HG03378 (cell line): ENCODE data around the gene ICAM1.

Source experiments
- ATAC-seq: cut with Tn5 transposase; IDR thresholded peaks from one replicate; pipeline ENCODE4 v1.9.1; 2021; ENCODE audit warnings: mild to moderate bottlenecking, moderate library complexity; ENCODE audit not compliant: unreplicated experiment

Gene ICAM1

DNA sequence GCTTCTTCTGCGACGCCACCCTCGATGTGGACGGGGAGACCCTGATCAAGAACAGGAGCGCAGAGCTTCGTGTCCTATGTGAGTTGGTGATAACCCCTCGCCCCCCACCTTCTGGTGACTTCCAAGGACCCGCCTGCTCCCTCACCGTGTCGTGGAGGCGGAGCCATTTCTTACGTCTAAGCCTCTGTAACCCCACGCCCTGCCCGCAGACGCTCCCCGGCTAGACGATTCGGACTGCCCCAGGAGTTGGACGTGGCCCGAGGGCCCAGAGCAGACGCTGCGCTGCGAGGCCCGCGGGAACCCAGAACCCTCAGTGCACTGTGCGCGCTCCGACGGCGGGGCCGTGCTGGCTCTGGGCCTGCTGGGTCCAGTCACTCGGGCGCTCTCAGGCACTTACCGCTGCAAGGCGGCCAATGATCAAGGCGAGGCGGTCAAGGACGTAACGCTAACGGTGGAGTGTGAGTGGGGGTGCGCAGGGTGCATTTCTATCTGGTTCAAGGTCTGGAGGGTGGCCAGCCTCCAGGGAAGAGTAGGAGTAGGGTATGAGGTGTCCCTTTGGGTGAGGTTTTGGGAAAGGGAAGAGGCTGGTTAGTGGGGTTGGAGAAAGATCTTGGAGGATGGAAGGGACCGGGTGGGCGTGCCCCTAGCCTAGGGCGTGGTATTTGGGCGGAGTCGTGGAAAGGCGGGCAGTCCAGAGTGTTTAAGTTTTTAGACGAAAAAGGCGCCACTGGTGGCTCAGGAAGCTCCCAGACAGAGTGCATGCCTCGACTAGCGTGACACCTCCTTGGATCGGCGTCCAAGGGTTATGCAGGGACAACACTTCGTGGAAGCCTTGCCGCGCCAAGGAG lies 22.1 kb downstream of the ICAM1 start:
- ATAC-seq = no peak

- ATAC-seq = no peak
Observed at GRCh38 chr19:10293637-10294367, 22.9 kb downstream of the ICAM1 start.

GRCh38 chr19:10294368-10294697 lies 23.4 kb downstream of the ICAM1 start:
- ATAC-seq = no peak

DNA sequence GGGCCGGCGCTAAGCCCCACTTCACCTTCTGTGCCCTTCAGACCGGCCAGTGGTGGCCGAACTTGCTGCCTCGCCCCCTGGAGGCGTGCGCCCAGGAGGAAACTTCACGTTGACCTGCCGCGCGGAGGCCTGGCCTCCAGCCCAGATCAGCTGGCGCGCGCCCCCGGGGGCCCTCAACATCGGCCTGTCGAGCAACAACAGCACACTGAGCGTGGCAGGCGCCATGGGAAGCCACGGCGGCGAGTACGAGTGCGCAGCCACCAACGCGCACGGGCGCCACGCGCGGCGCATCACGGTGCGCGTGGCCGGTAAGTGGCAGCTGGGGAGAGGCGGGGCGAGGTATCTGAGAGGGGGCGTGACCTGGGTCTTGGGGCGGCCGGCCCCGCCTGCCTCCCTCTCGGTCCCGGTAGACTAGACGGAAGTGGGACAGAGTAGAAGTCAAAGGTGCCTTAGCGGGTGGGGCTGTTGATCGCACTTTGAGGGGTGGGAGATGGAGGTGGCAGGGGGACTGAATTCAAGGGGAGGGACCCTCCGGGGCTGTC lies 24.5 kb downstream of the ICAM1 start:
- ATAC-seq = no peak

DNA sequence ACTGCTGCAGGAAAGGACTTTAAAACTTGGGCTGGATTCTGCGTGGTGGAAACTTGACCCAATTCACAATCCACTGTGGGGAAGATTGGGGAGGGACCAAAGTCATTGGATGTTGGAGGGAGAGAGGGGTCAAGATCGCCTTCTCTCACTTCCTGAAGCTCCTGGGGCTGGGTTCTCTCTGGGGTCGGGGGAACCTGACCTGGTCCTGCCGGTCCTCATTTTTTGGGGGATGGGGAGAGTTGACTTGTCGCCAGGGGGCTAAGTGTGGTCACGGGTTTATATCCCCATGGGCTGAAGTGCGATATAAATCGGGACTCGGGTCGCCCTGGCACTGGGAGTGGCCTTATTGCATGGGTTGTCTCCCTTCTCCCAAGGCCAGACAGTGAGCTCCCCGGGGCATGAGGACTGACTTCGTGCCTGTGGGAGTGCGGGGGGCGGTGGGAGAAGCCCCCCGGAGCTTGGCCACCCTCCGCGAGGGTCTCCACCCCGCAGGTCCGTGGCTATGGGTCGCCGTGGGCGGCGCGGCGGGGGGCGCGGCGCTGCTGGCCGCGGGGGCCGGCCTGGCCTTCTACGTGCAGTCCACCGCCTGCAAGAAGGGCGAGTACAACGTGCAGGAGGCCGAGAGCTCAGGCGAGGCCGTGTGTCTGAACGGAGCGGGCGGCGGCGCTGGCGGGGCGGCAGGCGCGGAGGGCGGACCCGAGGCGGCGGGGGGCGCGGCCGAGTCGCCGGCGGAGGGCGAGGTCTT lies 25.1 kb downstream of the ICAM1 start:
- ATAC-seq = no peak

DNA sequence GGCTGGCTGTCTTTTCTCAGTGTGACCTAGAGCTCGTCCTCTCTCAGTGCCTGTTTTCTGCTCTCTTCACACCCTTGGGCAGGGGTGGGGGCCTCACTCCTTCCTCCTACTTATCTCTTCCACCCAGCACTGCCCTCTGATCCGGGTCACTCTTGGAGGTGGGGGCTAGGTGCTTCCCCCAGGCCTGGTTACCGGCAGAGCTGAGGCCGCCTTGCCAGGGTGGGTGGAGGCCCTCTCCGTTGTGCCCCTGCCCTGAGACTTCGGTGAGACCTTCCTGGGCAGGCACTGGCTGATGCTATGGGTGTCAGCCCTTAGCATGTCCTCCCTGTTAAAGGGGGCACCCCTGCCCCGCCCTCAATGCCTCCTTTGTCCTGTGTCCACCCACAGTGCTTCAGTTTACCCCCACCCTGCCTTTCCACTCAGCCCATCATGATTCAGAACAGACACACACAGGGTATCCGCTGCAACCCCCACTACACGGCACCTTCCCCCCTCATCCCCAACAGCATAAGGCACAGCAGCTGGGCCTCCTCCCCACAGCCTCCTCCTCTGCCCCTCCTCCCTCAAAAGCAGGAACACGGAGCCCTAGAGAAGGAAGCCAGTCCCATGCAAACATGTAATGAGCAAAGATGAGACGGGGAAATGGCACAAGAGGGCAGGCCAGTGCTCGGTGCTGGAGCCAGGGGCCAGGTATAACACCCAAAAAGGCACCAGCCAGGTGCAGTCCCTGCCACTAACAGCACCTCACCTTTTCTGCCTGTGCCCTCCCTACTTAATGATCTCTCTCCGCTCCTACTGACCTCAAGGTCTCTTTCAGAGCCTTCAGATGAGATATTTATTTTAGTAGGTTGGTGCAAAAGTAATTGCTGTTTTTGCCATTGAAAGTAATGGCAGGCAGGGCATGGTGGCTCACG lies 28.9 kb downstream of the ICAM1 start:
- ATAC-seq = no peak

DNA sequence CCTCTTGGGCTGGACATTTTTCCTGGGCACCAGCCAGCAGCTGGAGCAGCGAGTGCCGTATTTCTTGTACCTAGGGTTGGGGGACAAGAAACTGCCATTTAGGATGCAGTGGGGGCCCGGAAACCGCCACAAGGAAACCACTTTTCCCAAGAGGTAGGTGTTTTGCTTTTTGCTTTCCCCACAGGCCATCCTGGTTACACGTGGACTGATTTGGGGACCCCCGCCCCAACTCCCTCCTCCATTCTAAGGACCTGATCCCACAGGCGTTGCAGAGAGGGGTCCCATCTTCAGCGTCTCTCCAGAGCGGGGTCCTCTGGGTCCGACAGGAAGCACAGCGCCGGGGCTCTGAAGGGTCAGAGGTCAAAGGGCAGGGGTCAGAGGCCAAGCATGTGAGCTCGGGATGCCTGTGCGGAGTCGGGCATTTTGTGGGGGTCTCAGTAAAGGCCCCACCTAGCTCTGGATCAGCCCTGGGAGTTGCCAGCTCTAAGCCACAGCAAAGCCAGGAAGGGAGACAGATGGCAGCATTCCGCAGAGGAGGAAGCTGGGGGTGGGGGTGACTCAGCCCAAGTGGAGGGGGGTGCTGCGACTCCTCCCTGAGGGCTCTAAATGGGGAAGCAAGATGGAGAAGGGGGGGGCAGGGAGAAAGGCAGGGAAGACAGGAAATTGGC lies 34.4 kb downstream of the ICAM1 start:
- no peak for ATAC-seq

- no peak for ATAC-seq
Observed at GRCh38 chr19:10306327-10306726, 35.4 kb downstream of the ICAM1 start.

DNA sequence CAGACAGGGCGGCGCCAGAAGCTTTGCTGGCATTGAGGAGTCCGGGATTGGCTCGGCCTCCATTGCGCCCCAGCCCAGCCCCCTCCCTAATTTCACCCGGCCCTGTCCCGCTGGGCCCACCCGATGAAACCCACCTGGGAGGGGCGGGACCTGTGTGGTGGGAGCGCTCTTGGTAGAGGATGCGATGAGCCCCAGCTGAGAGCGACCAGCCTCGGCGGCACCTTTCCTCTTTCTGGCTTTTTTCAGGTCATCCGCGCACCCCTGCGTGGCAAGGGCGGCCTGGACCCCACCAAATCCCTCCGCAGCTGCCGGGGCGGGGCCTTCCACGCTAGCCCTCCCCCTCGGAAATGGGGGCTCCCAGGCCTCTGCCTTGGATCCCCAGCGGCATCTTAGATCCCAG lies 38.5 kb downstream of the ICAM1 start, which contains the start of gene ZGLP1:
ZGLP1 (minus strand) TSS at position 393 of the 400 bp plus-strand sequence.
- no peak for ATAC-seq

GRCh38 chr19:10315335-10316214 lies 44.7 kb downstream of the ICAM1 start, which contains the start of gene FDX2:
Gene FDX2, minus strand, starts transcription at chr19:10316015. Its CDS starts 19 bp downstream, at chr19:10315996.
- no peak for ATAC-seq

DNA sequence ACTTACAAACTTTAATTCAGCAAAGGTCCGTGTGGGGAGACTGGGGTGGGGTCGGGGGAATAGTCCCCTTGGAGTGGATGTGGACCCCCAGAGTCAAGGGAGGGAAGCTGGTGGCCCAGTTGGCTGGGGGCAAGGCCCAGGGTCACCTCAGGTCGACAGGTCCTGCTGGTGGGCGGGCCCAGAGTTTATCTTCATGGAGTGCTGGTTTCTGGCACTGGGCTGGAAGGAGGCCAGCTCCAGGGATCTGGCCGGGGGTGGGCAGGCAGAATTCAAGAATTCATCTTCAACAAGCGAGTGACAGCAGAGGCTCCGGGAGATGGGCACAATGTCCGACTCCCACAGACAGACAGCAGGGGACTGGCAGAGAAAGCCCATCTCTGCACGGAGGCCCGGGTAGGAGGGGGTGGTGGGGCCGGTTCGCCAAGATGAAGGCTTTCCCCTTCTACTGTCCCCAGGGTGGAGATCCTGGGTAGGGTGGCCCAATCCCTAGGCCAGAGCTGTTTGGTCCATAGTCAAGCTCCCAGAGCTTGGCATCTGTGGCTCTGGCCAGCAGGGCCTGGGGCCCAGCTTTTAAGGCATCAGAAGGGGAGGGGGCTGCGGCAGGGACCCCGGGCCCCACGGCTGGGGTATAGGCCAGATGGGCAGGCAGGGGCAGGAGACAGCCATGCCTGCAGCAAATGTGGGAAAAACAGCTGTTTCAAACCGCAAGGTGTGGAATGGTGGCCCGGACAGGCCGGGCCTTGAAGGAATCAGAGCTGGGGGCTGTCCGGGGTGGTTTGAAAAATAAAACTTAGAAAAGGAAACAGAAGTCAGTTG lies 45.5 kb downstream of the ICAM1 start:
- ATAC-seq = no peak

DNA sequence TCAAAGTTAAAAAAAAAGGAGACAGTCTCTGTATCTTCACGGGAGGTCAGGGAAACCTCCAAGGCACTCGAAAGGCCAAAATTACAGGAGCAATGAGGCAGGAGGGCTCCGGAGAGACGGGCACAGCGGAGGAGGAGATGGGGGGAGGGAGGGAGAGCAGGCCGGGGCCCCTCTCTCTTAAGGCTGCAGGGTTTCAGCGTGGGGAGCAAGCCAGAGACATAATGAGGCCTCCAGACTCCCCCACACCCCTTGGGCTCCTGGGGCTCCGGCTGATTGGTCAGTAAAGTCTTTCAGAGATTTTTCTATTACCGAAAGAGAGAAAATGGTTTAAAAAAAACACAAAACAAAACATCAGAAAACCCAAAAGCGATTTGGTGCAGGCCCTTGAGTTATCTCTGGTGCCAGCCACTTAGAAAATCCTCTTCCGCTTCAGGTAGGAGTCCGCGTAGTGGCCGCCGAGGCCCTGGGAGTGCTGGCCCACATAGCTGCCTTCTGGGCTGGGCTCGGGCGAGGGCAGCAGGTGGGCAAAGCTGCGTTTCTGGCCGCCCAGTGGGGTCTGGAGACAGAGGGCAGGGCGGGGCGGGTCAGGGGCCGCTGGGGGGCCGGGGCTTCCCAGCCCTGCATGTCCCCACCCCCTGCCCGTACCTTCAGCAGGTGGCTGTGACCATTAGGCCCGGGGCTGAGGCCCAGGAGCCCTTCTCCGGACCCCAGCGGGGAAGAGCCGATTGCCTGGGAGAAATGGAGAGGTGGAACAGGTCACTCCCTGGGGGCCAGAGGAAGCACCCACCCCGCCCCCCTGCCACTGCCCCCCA lies 46.3 kb downstream of the ICAM1 start:
- no peak for ATAC-seq

GRCh38 chr19:10317857-10318462 lies 47.0 kb downstream of the ICAM1 start:
- no peak for ATAC-seq

DNA sequence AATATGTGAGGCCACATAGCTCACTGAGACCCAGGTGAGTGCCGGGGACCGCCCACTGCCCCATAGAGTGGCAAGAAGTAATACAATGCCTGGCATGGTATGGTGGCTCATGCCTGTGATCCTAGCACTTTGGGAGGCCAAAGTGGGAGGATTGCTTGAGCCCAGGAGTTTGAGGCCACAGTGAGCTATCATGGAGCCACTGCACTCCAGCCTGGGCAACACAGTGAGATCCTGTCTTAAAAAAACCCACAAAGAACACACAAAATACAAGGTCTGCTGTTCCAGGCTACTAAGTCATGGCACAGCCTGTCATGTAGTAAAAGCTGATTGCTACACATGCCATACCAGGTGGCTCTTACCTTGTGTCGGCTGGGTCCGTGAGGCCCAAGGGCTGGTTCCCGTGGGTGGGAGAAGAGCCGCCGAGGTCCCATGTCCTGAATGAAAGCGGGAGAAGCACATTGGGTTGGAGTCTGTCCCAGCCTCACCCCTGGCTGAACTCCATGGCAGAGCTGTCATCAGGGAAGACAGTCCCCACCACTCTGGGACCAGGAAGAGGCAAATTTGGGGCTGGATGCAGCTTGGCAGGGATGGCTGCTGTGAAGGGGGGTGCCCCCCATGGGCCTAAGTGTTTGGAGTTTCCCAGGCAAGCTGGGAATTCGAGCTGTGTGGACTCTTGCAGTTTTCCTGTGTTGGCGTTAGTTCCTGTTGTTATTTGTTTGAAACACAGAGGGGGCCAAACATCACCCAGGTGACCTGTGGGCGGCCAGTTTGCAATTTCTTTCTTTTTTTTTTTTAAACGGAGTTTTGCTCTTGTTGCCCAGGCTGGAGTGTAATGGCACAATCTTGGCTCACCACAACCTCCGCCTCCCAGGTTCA lies 48.1 kb downstream of the ICAM1 start:
- ATAC-seq = no peak

DNA sequence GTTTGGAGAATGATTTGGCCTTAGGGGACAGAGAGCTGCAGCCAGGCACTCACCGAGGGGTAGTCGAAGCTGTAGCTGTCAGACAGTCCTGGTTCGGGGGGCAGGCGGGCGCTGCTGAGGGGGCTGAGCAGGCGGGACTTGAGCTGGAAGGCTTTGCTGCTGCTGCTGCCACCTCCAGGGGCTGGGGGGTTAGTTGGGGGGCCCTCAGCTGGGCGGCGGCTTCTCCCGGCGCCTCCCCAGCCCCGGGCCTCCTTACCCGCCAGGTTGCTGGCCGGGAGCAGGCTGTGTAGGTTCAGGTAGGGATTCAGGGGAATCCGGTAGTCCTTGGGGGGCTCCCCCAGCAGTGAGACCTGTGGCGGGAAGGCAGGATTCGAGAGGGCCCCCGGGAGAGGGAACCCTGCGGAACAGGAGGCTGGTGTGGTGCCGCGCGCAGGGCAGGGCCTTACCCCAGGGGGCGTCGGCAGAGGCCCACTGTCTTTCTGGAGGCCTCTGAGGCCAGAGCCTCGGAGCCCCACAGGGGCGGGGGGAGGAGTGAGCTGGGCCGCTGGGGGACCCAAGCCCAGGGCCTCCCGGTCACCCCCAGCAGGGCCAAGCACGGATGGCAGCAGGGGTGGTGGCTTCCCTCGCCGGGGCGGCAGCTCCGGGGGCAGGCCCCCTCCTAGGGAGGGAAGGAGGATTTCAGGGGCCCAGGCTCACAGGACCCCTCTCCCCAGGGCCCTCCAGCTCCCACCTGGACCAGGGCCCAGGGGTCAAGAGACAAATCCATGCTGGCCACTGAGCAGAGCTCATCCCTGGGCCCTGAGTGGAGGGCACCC lies 49.9 kb downstream of the ICAM1 start:
- no peak for ATAC-seq
